MG63 (cell line): ENCODE measurements around the gene SGK1. TPM values are rescaled to one million over a fixed set of nuclear protein-coding genes. Genes with fewer than 3 reads are reported as not detected.
"Not testable (repeated sequence)": the region's sequence is repeated elsewhere in the genome, so short reads cannot be mapped to it uniquely, and the experiment has no call there.

Experiments used
- DNase-seq: peaks from one replicate; pipeline ENCODE4 v3.0.0-alpha.2; 2020
- H3K27me3 ChIP-seq: fragments of 250-450 bp; sonication (Bioruptor Pico); 2 replicates; pipeline ENCODE4 v1.5.1; 2020; ENCODE audit warnings: mild to moderate bottlenecking, moderate library complexity
- H3K36me3 ChIP-seq: fragments of 250-450 bp; sonication (Bioruptor Pico); 2 replicates; pipeline ENCODE4 v1.5.1; 2020; ENCODE audit warnings: mild to moderate bottlenecking, moderate library complexity
- H3K4me3 ChIP-seq: fragments of 250-450 bp; sonication (Bioruptor Pico); 2 replicates; pipeline ENCODE4 v1.5.1; 2020; ENCODE audit warnings: mild to moderate bottlenecking, moderate library complexity
- H3K9me3 ChIP-seq: fragments of 250-450 bp; sonication (Bioruptor Pico); 2 replicates; pipeline ENCODE4 v1.5.1; 2020; ENCODE audit warnings: mild to moderate bottlenecking, moderate library complexity
- total RNA-seq: library from RNA; depleted of rRNA; stranded (reverse); fragments of >200 nt; shearing (Covaris generic); gene quantifications from 2 replicates; pipeline ENCODE4 v1.2.3, GENCODE V29; 2014; ENCODE audit warnings: low replicate concordance

Gene SGK1
- total RNA-seq, 1 experiment from 2014 or later = 80.0 TPM

- Histone ChIP-seq H3K27me3 (no peaks in the 10 kb centered on the region), H3K9me3 (no peaks in the 10 kb centered on the region), H3K36me3 (no peaks in the 10 kb centered on the region), H3K4me3 (no peak overlapping the region)
- DNase-seq = no peak
These were observed 87.7 kb downstream of the SGK1 start for GRCh38 chr6:134230087-134230700.

DNA sequence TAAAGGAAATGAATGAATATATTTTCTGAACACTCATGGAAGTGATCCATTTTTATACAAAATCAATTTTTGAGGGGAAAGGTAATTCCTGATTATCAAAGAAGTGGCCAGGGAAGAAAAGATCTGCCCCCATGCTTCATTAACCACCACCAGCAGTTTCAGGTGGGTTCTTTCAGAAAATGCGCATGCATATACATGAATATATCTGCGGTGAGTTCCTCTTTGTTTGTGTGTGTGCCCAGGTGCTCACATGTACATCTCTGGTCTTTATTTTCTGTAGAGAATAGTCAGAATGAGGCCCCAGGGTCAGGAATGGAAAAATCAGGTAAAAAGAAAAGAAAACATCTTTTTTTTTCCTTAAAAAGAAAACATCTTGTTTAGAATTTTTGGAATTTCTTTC, 88.4 kb downstream of the SGK1 start:
- H3K36me3 ChIP-seq = no peaks in the 10 kb centered on the region
- H3K4me3 ChIP-seq = no peak overlapping the region
- H3K27me3 ChIP-seq = no peaks in the 10 kb centered on the region
- no peaks in the 10 kb centered on the region for H3K9me3 ChIP-seq
- DNase-seq = no peak

DNA sequence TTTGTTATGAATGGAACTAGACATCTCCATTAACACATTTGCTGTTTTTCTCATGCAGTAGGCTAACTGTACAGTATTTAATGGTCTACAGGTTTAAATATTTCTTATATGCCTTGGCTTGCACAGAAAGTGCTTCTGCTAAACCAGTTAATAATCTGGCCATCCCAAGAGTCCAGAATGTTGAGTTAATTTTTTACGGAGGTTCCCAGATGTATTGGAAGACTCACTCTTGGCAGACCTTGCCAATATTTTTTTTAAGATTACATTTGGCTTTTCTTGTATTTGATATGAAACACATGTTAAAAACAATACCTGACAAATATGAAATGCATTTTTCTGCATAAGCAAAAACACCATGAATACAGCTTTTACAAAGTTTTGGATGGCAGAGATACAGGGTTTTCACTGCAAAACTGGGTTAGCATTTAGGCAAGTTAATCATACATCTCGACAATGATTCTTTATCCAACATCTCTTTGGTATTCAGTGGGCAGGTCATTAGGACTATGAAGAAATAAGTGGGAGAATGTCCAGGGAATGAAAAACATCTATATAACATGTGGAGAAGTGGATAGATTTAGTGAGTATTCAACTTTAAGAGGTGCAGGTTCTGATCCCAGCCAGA, 94.0 kb downstream of the SGK1 start:
- Histone ChIP-seq H3K9me3 (no peaks in the 10 kb centered on the region), H3K4me3 (no peak overlapping the region)
- no peak for DNase-seq

DNA sequence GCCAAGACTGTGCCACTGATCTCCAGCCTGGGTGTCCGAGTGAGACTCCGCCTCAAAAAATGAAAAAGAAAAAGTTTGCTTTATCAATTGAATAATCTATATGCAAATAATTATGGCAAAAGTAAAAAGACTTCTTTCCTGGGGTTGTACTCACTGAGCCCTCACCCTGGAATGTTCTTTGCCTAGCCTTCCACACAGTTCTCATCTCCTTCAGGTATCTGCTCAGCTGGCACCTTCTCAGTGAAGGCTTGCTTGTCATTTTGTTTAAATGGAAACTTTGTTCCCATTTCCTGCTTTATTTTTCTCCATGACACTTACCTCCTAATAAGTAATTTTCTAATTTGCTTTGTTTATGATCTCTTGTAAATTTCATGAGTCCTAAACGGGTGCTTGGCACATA, 96.7 kb downstream of the SGK1 start:
- Histone ChIP-seq H3K36me3 (no peaks in the 10 kb centered on the region), H3K27me3 (no peaks in the 10 kb centered on the region), H3K9me3 (no peaks in the 10 kb centered on the region), H3K4me3 (no peak overlapping the region)
- no peak for DNase-seq

More for the DNA sequence above, 94.0 kb downstream of the SGK1 start:
- no peaks in the 10 kb centered on the region for H3K27me3 ChIP-seq
- no peaks in the 10 kb centered on the region for H3K36me3 ChIP-seq

DNA sequence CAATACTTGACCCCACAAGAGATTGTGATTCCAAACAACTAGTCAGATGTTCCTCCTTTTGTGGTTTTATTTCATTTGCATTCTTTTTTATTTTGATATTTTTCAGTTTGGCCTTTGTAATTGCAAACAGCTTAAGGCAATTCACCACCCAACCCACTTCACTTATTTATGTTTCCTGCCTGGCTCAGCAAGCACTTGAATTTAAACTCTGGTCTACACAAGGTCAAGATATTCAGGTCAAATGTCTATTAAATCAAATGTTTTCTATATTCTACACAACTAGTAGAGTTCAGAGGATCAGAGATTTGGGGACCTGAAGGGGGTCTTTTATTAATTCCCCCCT, 100.1 kb downstream of the SGK1 start:
- Histone ChIP-seq H3K27me3 (no peaks in the 10 kb centered on the region), H3K9me3 (no peaks in the 10 kb centered on the region), H3K36me3 (no peaks in the 10 kb centered on the region), H3K4me3 (no peak overlapping the region)
- DNase-seq = no peak

DNA sequence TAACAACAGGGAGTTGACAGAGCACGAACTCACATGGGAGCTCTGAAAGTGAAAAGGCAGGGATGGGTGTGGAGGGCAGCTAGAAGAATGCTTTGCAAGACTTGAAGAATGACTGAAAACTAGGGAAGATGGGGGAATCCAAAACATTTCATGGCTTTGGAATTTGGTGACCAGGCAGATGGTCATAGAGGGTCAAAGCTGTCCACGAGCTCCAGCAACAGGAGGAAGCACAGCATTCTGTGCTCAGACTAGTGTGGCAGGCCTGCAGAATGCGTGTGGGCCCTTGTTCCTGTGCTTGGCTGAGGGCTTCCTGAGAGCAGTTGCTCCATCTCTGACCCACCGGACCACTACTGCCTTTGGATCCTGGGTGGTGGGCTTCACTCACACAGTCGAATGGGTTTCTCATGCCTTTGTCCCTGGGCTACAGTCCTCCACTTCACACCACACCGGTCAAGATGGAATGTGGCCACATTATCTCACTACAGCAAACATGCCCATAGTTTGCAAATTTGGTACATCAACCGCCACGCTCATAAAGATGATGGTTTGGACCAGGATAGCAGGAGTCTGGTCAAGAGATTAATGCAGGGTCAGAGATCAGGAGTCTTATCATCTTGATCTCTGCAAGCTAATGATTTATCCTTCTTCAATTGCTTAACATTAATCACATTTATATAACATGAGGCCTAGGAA, 100.7 kb downstream of the SGK1 start:
- H3K27me3 ChIP-seq = no peaks in the 10 kb centered on the region
- H3K36me3 ChIP-seq = no peaks in the 10 kb centered on the region
- H3K4me3 ChIP-seq = no peak overlapping the region
- H3K9me3 ChIP-seq = no peaks in the 10 kb centered on the region
- DNase-seq = no peak

GRCh38 chr6:134216301-134217010, 101.5 kb downstream of the SGK1 start:
- H3K36me3 ChIP-seq = no peaks in the 10 kb centered on the region
- no peaks in the 10 kb centered on the region for H3K27me3 ChIP-seq
- H3K9me3 ChIP-seq = no peaks in the 10 kb centered on the region
- no peak overlapping the region for H3K4me3 ChIP-seq
- no peak for DNase-seq

DNA sequence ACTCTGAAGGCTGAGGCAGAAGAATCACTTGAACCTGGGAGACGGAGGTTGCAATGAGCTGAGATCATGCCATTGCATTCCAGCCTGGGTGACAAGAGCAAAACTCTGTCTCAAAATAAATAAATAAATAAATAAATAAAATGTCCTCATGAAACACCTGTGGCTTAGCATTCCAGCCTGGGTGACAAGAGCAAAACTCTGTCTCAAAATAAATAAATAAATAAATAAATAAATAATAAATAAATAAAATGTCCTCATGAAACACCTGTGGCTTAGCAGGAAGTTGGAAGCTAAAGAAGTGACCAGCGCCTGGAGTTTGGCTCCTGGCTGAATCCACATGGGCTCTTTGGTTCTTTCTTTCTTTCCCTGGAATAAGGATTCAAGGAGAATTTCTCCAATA, 104.5 kb downstream of the SGK1 start:
- H3K27me3 ChIP-seq, H3K36me3 ChIP-seq, H3K4me3 ChIP-seq, DNase-seq, H3K9me3 ChIP-seq: not testable (repeated sequence)

GRCh38 chr6:134211297-134211696, 106.6 kb downstream of the SGK1 start:
- no peaks in the 10 kb centered on the region for H3K27me3 ChIP-seq
- no peak overlapping the region for H3K4me3 ChIP-seq
- no peaks in the 10 kb centered on the region for H3K36me3 ChIP-seq
- H3K9me3 ChIP-seq = no peaks in the 10 kb centered on the region
- DNase-seq = no peak

GRCh38 chr6:134207421-134207820, 110.5 kb downstream of the SGK1 start:
- H3K9me3 ChIP-seq = no peaks in the 10 kb centered on the region
- DNase-seq = no peak
- H3K27me3 ChIP-seq = no peaks in the 10 kb centered on the region
- H3K36me3 ChIP-seq = no peaks in the 10 kb centered on the region
- no peak overlapping the region for H3K4me3 ChIP-seq

GRCh38 chr6:134205366-134205765, 112.5 kb downstream of the SGK1 start:
- Histone ChIP-seq H3K27me3 (no peaks in the 10 kb centered on the region), H3K36me3 (no peaks in the 10 kb centered on the region), H3K9me3 (no peaks in the 10 kb centered on the region), H3K4me3 (no peak overlapping the region)
- DNase-seq = no peak

GRCh38 chr6:134204759-134205158, 113.2 kb downstream of the SGK1 start:
- H3K9me3 ChIP-seq, H3K36me3 ChIP-seq, H3K4me3 ChIP-seq, H3K27me3 ChIP-seq, DNase-seq: not testable (repeated sequence)

DNA sequence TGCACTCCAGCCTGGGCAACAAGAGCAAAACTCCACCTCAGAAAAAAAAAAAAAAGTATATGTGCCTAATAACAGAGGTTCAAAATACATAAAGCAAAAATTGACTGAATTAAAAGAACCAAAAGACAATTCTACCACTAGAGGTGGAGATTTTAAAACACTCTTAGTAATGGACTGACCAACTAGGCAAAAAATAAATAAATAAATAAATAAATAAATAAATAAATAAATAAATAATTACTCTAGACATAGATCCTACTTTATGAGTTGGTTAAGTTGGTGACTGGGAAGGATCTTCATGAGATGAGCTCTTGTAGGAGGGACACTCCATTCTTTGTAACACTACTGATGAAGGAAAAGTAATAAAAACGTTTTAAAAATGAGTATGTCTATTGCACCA, 113.9 kb downstream of the SGK1 start:
- no peaks in the 10 kb centered on the region for H3K9me3 ChIP-seq
- no peaks in the 10 kb centered on the region for H3K36me3 ChIP-seq
- no peak overlapping the region for H3K4me3 ChIP-seq
- no peaks in the 10 kb centered on the region for H3K27me3 ChIP-seq
- no peak for DNase-seq

- no peaks in the 10 kb centered on the region for H3K27me3 ChIP-seq
- no peak for DNase-seq
- H3K36me3 ChIP-seq = no peaks in the 10 kb centered on the region
- no peaks in the 10 kb centered on the region for H3K9me3 ChIP-seq
- H3K4me3 ChIP-seq = no peak overlapping the region
These were observed 116.2 kb downstream of the SGK1 start for GRCh38 chr6:134201716-134202115.

GRCh38 chr6:134199848-134200606, 117.9 kb downstream of the SGK1 start:
- H3K4me3 ChIP-seq = no peak overlapping the region
- no peak for DNase-seq
- H3K36me3 ChIP-seq = no peaks in the 10 kb centered on the region
- H3K27me3 ChIP-seq = no peaks in the 10 kb centered on the region
- H3K9me3 ChIP-seq = no peaks in the 10 kb centered on the region

GRCh38 chr6:134198093-134198492, 119.8 kb downstream of the SGK1 start:
- Histone ChIP-seq H3K27me3 (no peaks in the 10 kb centered on the region), H3K4me3 (no peak overlapping the region), H3K36me3 (no peaks in the 10 kb centered on the region), H3K9me3 (no peaks in the 10 kb centered on the region)
- DNase-seq = no peak

- not testable (repeated sequence) for H3K27me3 ChIP-seq, H3K9me3 ChIP-seq, H3K36me3 ChIP-seq, DNase-seq, H3K4me3 ChIP-seq
These were observed 120.2 kb downstream of the SGK1 start for GRCh38 chr6:134197685-134198084.
